Activated CD8-positive, alpha-beta memory T cell treated with anti-CD3 and anti-CD28 coated beads, Interleukin-2, amount 50 U/mL, for 1 hour (primary cell): Measurements from ENCODE around the gene LRBA.
"Not testable (repeated sequence)": the region's sequence is repeated elsewhere in the genome, so short reads cannot be mapped to it uniquely, and the experiment has no call there.

Experiments
- DNase-seq: peaks from one replicate; pipeline ENCODE4 v3.0.0-alpha.2; 2020; ENCODE audit errors: extremely low read depth

The LRBA gene

GRCh38 chr4:150801833-150802232 is 213.3 kb downstream of the LRBA start:
- DNase-seq, result no peak

- no peak for DNase-seq
These were observed 215.9 kb downstream of the LRBA start for GRCh38 chr4:150799207-150799606.

- DNase-seq, result no peak
These were observed 220.4 kb downstream of the LRBA start for GRCh38 chr4:150794706-150795105.

- DNase-seq, result no peak
These were observed 225.2 kb downstream of the LRBA start for GRCh38 chr4:150789864-150790263.

- DNase-seq, result no peak
These were observed 230.1 kb downstream of the LRBA start for GRCh38 chr4:150784939-150785338.

GRCh38 chr4:150784305-150784704 is 230.8 kb downstream of the LRBA start:
- no peak for DNase-seq

- no peak for DNase-seq
These were observed 232.2 kb downstream of the LRBA start for GRCh38 chr4:150782921-150783320.

- DNase-seq, result no peak
These were observed 232.8 kb downstream of the LRBA start for GRCh38 chr4:150782311-150782710.

- no peak for DNase-seq
These were observed 233.9 kb downstream of the LRBA start for GRCh38 chr4:150781191-150781590.

GRCh38 chr4:150779707-150780106 is 235.4 kb downstream of the LRBA start:
- DNase-seq, result no peak

GRCh38 chr4:150773729-150774449 is 241.2 kb downstream of the LRBA start:
- DNase-seq, result no peak

GRCh38 chr4:150773032-150773431 is 242.1 kb downstream of the LRBA start:
- no peak for DNase-seq

- no peak for DNase-seq
These were observed 243.7 kb downstream of the LRBA start for GRCh38 chr4:150771382-150771781.

GRCh38 chr4:150769845-150770244 is 245.2 kb downstream of the LRBA start:
- DNase-seq, result no peak

- DNase-seq, result no peak
These were observed 245.8 kb downstream of the LRBA start for GRCh38 chr4:150769248-150769647.

- no peak for DNase-seq
These were observed 246.6 kb downstream of the LRBA start for GRCh38 chr4:150768497-150768896.

- DNase-seq, result no peak
These were observed 249.9 kb downstream of the LRBA start for GRCh38 chr4:150765216-150765615.

GRCh38 chr4:150751648-150752047 is 263.4 kb downstream of the LRBA start:
- no peak for DNase-seq

GRCh38 chr4:150750824-150751223 is 264.3 kb downstream of the LRBA start:
- no peak for DNase-seq

- DNase-seq, result no peak
These were observed 268.9 kb downstream of the LRBA start for GRCh38 chr4:150746156-150746555.

- DNase-seq, result no peak
These were observed 270.5 kb downstream of the LRBA start for GRCh38 chr4:150744570-150744969.

- DNase-seq, result no peak
These were observed 271.3 kb downstream of the LRBA start for GRCh38 chr4:150743564-150744342.

GRCh38 chr4:150742930-150743329 is 272.2 kb downstream of the LRBA start:
- DNase-seq, result not testable (repeated sequence)
